B cell (primary cell): ENCODE data around the gene LPO. TPM values are rescaled to one million over a fixed set of nuclear protein-coding genes. Genes with fewer than 3 reads are reported as not detected.
A peak's percentile ranks its signal among the peaks of the same experiment; 100 is the strongest.

ENCODE experiments used
- ATAC-seq: fragments of 200-7000 bp; cut with Tn5 transposase; one replicate; pipeline ENCODE4 v1.10.0; 2021; ENCODE audit warnings: low read depth, mild to moderate bottlenecking, moderate number of reproducible peaks, moderate library complexity
- CTCF ChIA-PET: fragments of 350-600 bp; sonication (Branson Sonifier 250); formaldehyde crosslinking; loops from one replicate; lab custom pipeline; 2021; ENCODE audit warnings: antibody characterized with exemption, inconsistent platforms; lab: Charles Lee
- POLR2A ChIA-PET: fragments of 350-600 bp; sonication (Branson Sonifier 250); formaldehyde crosslinking; loops from one replicate; lab custom pipeline; 2021; ENCODE audit warnings: antibody characterized with exemption; lab: Charles Lee
- DNase-seq: peaks from one replicate; pipeline ENCODE4 v3.0.0; 2013
- H2AFZ ChIP-seq: 2 replicates; pipeline ENCODE4 v1.6.1; 2012; ENCODE audit warnings: mild to moderate bottlenecking, low read depth, low read length; ENCODE audit not compliant: insufficient read depth, poor library complexity, severe bottlenecking
- H3K27ac ChIP-seq, 2 donors: 1 replicate in 1 of 2; 2 replicates in 1 of 2; pipeline ENCODE4 v1.5.1; 2012 to 2013; ENCODE audit warnings: low read length in 2 of 2, mild to moderate bottlenecking in 2 of 2, moderate library complexity in 1 of 2
- H3K27me3 ChIP-seq, 4 experiments: fragments of 200-600 bp in 1 of 4; sonication (generic) in 1 of 4; replicated peaks in 1 of 4; 1 replicate in 2 of 4; 2 replicates in 2 of 4; pipeline versions ENCODE4 v1.6.1 to v1.7.0; 2013 to 2016; ENCODE audit warnings: low read length in 3 of 4, mild to moderate bottlenecking in 2 of 4, mixed read lengths in 1 of 4, moderate library complexity in 1 of 4; ENCODE audit not compliant: insufficient read depth in 4 of 4, control insufficient read depth in 3 of 4; ENCODE audit errors: control extremely low read depth in 1 of 4
- H3K36me3 ChIP-seq, 2 experiments: replicated peaks in 1 of 2; 1 replicate in 1 of 2; 2 replicates in 1 of 2; pipeline versions ENCODE4 v1.6.1 to v1.7.1; 2013; ENCODE audit warnings: low read length in 1 of 2; ENCODE audit not compliant: insufficient read depth in 2 of 2, control insufficient read depth in 1 of 2; ENCODE audit errors: control extremely low read depth in 1 of 2, extremely low read depth in 1 of 2
- H3K4me1 ChIP-seq, 2 donors: fragments of 200-600 bp in 1 of 2; sonication (generic) in 1 of 2; 1 replicate in 1 of 2; 2 replicates in 1 of 2; pipeline versions ENCODE4 v1.5.1 to v1.6.1; 2013 to 2017; ENCODE audit warnings: low read length in 2 of 2; ENCODE audit not compliant: control insufficient read depth in 2 of 2, insufficient read depth in 2 of 2
- H3K4me2 ChIP-seq: replicated peaks from 2 replicates; pipeline ENCODE3; 2012; ENCODE audit warnings: mild to moderate bottlenecking, low read depth, low read length; ENCODE audit not compliant: poor library complexity, severe bottlenecking
- H3K4me3 ChIP-seq, 5 experiments: fragments of 200-600 bp in 1 of 5; sonication (generic) in 1 of 5; 1 replicate in 3 of 5; 2 replicates in 2 of 5; pipeline versions ENCODE4 v1.5.1 to v1.7.0; 2011 to 2016; ENCODE audit warnings: low read length in 4 of 5, mild to moderate bottlenecking in 4 of 5, low read depth in 2 of 5, control low read depth in 1 of 5, moderate library complexity in 1 of 5; ENCODE audit not compliant: insufficient read depth in 1 of 5; ENCODE audit errors: control extremely low read depth in 1 of 5, extremely low read depth in 1 of 5
- H3K79me2 ChIP-seq: fragments of 200-600 bp; sonication (generic); one replicate; pipeline ENCODE4 v1.6.0; 2016; ENCODE audit warnings: low read length; ENCODE audit not compliant: control insufficient read depth, insufficient read depth
- H3K9ac ChIP-seq: fragments of 200-600 bp; sonication (generic); 2 replicates; pipeline ENCODE4 v1.6.1; 2017; ENCODE audit warnings: mild to moderate bottlenecking, low read length, moderate library complexity
- H3K9me3 ChIP-seq, 3 donors: one replicate each; pipeline versions ENCODE4 v1.6.1 to v1.7.1; 2013; ENCODE audit warnings: low read length in 2 of 3; ENCODE audit not compliant: control insufficient read depth in 2 of 3, insufficient read depth in 1 of 3; ENCODE audit errors: control extremely low read depth in 1 of 3
- H4K20me1 ChIP-seq: 2 replicates; pipeline ENCODE4 v1.6.0; 2012; ENCODE audit warnings: mild to moderate bottlenecking, low read length; ENCODE audit not compliant: insufficient read depth, control insufficient read depth, poor library complexity, severe bottlenecking
- H3K27ac Mint-ChIP-seq: one replicate; pipeline ENCODE4 v1.8.0; 2021; ENCODE audit warnings: mixed read lengths
- H3K27me3 Mint-ChIP-seq: one replicate; pipeline ENCODE4 v1.8.0; 2021; ENCODE audit warnings: mixed read lengths
- H3K4me1 Mint-ChIP-seq: one replicate; pipeline ENCODE4 v1.8.0; 2021; ENCODE audit warnings: mixed read lengths
- H3K4me3 Mint-ChIP-seq: one replicate; pipeline ENCODE4 v1.8.0; 2021; ENCODE audit warnings: mixed read lengths
- H3K9me3 Mint-ChIP-seq: one replicate; pipeline ENCODE4 v1.8.0; 2022; ENCODE audit warnings: mixed read lengths; ENCODE audit not compliant: insufficient read depth
- EZH2 ChIP-seq: IDR thresholded peaks from 2 replicates; pipeline ENCODE4 v1.6.1; 2012; ENCODE audit warnings: borderline replicate concordance, low read depth, mild to moderate bottlenecking, moderate library complexity, low read length; ENCODE audit not compliant: insufficient read depth, poor library complexity, severe bottlenecking
- WGBS: methylation state at CpG from one replicate; pipeline ENCODE4 v1.1.5; 2013; ENCODE audit warnings: missing lambda C conversion rate; ENCODE audit not compliant: insufficient coverage; 5-methylcytosine and 5-hydroxymethylcytosine counted together
- intact Hi-C: fragments of 100-400 bp; cut with micrococcal nuclease; formaldehyde crosslinking; loops from one replicate; pipeline ENCODE4 v1.10.0; 2022
- polyA plus RNA-seq: library from polyadenylated mRNA; depleted of rRNA; stranded (reverse); fragments of >200 nt; gene quantifications from 2 replicates; pipeline ENCODE4 v1.2.3, GENCODE V29; 2012
- total RNA-seq, 2 donors: library from RNA; stranded (reverse); fragments of 120-200 nt in 1 of 2; gene quantifications; 1 replicate in 1 of 2; 2 replicates in 1 of 2; pipeline versions ENCODE4 v1.2.3 to v1.2.4, GENCODE V29; 2013 to 2022
- TF ChIP-seq, protein P1 (sequence below): fragments of 200-600 bp; IDR thresholded peaks from one replicate; pipeline ENCODE4 v1.8.0; 2022; ENCODE audit warnings: antibody characterized with exemption, mild to moderate bottlenecking

LPO gene
- total and polyA plus RNA-seq, 2 donors (not counting 1 experiment from before 2014, with no cell fraction given): not detected

DNA sequence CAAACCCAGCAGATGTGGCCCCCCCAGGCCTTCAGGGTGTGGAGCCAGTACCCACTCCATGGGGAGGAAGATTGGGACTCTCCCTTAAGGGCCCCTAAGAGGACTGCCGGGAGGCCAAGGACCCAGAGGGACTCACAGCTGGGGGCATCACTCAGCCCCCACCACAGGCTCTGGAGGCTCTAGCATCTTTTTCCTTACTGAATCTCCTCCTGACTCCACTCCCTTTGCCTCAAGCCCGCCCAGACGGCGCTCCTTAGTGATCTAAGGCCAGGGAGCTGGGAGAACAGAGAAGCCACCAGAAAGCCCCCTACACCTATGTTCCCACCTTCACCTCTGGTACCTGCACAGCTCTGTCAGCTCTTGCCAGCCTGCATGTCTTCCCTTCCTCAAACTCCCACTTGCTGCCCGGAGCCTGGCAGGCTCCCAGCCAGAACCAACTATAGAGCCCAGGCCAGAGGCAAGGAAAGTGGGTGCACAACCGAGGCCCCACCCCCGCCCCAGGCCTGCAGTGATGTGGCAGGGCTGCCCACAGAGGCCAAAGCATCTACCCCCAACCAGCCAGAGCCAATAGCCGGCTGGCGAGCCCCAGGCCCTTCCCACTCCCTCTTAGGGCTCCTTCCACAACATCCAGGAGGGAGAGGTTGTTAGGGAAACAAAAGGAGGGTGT lies 64.7 kb downstream of the LPO start:
- H3K4me1 ChIP-seq: peaks cover 3 to 14% of the 10 kb centered on the region in 2 donors
- CTCF ChIA-PET: interaction anchor here (0.7 to 4.8 kb wide), 10 partner anchors 12 to 185 kb away, joined by 3 to 59 read pairs (median 6); partner anchors contain the start of genes HSF5, RNF43 and TSPOAP1
- H3K27ac ChIP-seq: no peak overlapping the region
- no peaks in the 10 kb centered on the region for H3K9me3 Mint-ChIP-seq
- H3K4me3 Mint-ChIP-seq: no peak overlapping the region
- DNase-seq: peak; percentile 5
- H3K36me3 ChIP-seq: no peaks in the 10 kb centered on the region
- no peaks in the 10 kb centered on the region for H3K9me3 ChIP-seq
- no peak overlapping the region for H2AFZ ChIP-seq
- H3K9ac ChIP-seq: no peak overlapping the region
- peaks cover 11% of the 10 kb centered on the region for H3K4me1 Mint-ChIP-seq
- H3K4me3 ChIP-seq: no peak overlapping the region
- no peak overlapping the region for H3K27ac Mint-ChIP-seq
- intact Hi-C loops: no loop called here
- H3K27me3 Mint-ChIP-seq: peaks cover 5% of the 10 kb centered on the region
- POLR2A ChIA-PET: interaction anchor here (0.5 to 1.2 kb wide), 2 partner anchors 37 to 145 kb away, joined by 3 to 4 read pairs; no protein-coding TSS in a partner anchor
- TF ChIP-seq EZH2: no peak
- TF ChIP-seq, protein P1, sequence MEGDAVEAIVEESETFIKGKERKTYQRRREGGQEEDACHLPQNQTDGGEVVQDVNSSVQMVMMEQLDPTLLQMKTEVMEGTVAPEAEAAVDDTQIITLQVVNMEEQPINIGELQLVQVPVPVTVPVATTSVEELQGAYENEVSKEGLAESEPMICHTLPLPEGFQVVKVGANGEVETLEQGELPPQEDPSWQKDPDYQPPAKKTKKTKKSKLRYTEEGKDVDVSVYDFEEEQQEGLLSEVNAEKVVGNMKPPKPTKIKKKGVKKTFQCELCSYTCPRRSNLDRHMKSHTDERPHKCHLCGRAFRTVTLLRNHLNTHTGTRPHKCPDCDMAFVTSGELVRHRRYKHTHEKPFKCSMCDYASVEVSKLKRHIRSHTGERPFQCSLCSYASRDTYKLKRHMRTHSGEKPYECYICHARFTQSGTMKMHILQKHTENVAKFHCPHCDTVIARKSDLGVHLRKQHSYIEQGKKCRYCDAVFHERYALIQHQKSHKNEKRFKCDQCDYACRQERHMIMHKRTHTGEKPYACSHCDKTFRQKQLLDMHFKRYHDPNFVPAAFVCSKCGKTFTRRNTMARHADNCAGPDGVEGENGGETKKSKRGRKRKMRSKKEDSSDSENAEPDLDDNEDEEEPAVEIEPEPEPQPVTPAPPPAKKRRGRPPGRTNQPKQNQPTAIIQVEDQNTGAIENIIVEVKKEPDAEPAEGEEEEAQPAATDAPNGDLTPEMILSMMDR: no peak
- H3K4me2 ChIP-seq: no peak overlapping the region
- no peaks in the 10 kb centered on the region for H3K27me3 ChIP-seq
- 92% methylated on average over 5 of the region's 9 CpGs for WGBS
- no peaks in the 10 kb centered on the region for H3K79me2 ChIP-seq
- no peaks in the 10 kb centered on the region for H4K20me1 ChIP-seq
- ATAC-seq: no peak
